ENCODE measurements around the gene LONP1. TPM values are rescaled to one million over a fixed set of nuclear protein-coding genes. Genes with fewer than 3 reads are reported as not detected.

LONP1 gene
- total RNA-seq, 2 experiments from 2014 or later: 71.7 to 79.6 TPM

Other genes starting within 250 kb of the LONP1 start
- under 1 TPM; 0.40 to 0.58 TPM for gene TINCR, start 152.2 kb downstream of the LONP1 start, total RNA-seq
- 10 to 100 TPM; 81.0 to 99.6 TPM for gene SAFB2, start 97.4 kb downstream of the LONP1 start, total RNA-seq
- gene SAFB, start 97.1 kb downstream of the LONP1 start, total RNA-seq: 100 to 1,000 TPM; 113 to 131 TPM
- 10 to 100 TPM; 43.5 to 48.2 TPM for gene MICOS13, start 39.6 kb downstream of the LONP1 start, total RNA-seq
- 1 to 10 TPM; 2.0 TPM for gene HSD11B1L, start 39.1 kb downstream of the LONP1 start, total RNA-seq
- 100 to 1,000 TPM; 880 to 925 TPM for gene RPL36, start 29.9 kb downstream of the LONP1 start, total RNA-seq
- gene CATSPERD, start 491 bp upstream of the LONP1 start, total RNA-seq: not detected
- gene PRR22, start 64.6 kb upstream of the LONP1 start, total RNA-seq: 1 to 10 TPM; 5.4 to 6.4 TPM
- 10 to 100 TPM; 49.9 to 60.8 TPM for gene DUS3L, start 71.0 kb upstream of the LONP1 start, total RNA-seq
- under 1 TPM in 1 of 2 experiments, not detected in 1; 0.37 TPM for gene NRTN, start 84.9 kb upstream of the LONP1 start, total RNA-seq
- gene FUT6, start 119.6 kb upstream of the LONP1 start, total RNA-seq: not detected
- not detected for gene FUT3, start 131.3 kb upstream of the LONP1 start, total RNA-seq
- not detected for gene FUT5, start 150.4 kb upstream of the LONP1 start, total RNA-seq
- 100 to 1,000 TPM; 207 to 233 TPM for gene NDUFA11, start 183.6 kb upstream of the LONP1 start, total RNA-seq
- 10 to 100 TPM; 11.8 TPM for gene VMAC, start 184.7 kb upstream of the LONP1 start, total RNA-seq
- gene CAPS, start 194.1 kb upstream of the LONP1 start, total RNA-seq: 10 to 100 TPM; 17.2 to 21.0 TPM

Measured in activated CD4-positive, alpha-beta T cell treated with anti-CD3 and anti-CD28 coated beads, Interleukin-2, amount 10 ng/mL, durations not matched to agents 7 days and 5 days (primary cell).